Caco-2 (cell line): ENCODE measurements around the gene SLC30A4. TPM values are rescaled to one million over a fixed set of nuclear protein-coding genes. Genes with fewer than 3 reads are reported as not detected.

ENCODE experiments used
- BruUV-seq: library from RNA; stranded (reverse); fragments of 400-500 nt; replicated peaks from 2 replicates; lab custom pipeline; 2021; lab: Mats Ljungman, UMichigan
- CTCF ChIA-PET: fragments of 300-600 bp; sonication (Branson Sonifier 250); formaldehyde crosslinking; loops from one replicate; lab custom pipeline; 2022; ENCODE audit warnings: antibody characterized with exemption; lab: Charles Lee
- POLR2A ChIA-PET: fragments of 300-600 bp; sonication (Branson Sonifier 250); formaldehyde crosslinking; loops from one replicate; lab custom pipeline; 2022; ENCODE audit warnings: antibody characterized with exemption; lab: Charles Lee
- DNase-seq, 2 experiments: peaks; one replicate each; pipeline versions ENCODE4 v3.0.0 to v3.0.0-alpha.2; 2020 to 2022
- H3K27me3 ChIP-seq: replicated peaks from 2 replicates; pipeline ENCODE4 v1.6.0; 2011; ENCODE audit warnings: low read length; ENCODE audit not compliant: control insufficient read depth, insufficient read depth
- H3K36me3 ChIP-seq: 2 replicates; pipeline ENCODE4 v1.5.1; 2011; ENCODE audit warnings: low read length; ENCODE audit not compliant: control insufficient read depth, insufficient read depth
- H3K4me1 ChIP-seq: fragments of 250-450 bp; sonication (Bioruptor Pico); 2 replicates; pipeline ENCODE4 v1.5.1; 2020; ENCODE audit warnings: mild to moderate bottlenecking
- H3K4me3 ChIP-seq: 2 replicates; pipeline ENCODE4 v1.5.1; 2011; ENCODE audit warnings: low read depth, mild to moderate bottlenecking, control low read depth, low read length
- H3K9me3 ChIP-seq: fragments of 250-450 bp; sonication (Bioruptor Pico); 2 replicates; pipeline ENCODE4 v1.5.1; 2020; ENCODE audit warnings: mild to moderate bottlenecking, moderate library complexity
- H3K27ac Mint-ChIP-seq: one replicate; pipeline ENCODE4 v1.8.0; 2022; ENCODE audit warnings: mixed read lengths; ENCODE audit not compliant: unreplicated experiment
- H3K27me3 Mint-ChIP-seq: one replicate; pipeline ENCODE4 v1.8.0; 2022; ENCODE audit warnings: mixed read lengths; ENCODE audit not compliant: insufficient read depth, unreplicated experiment
- H3K36me3 Mint-ChIP-seq: one replicate; pipeline ENCODE4 v1.8.0; 2022; ENCODE audit warnings: mild to moderate bottlenecking, mixed read lengths; ENCODE audit not compliant: insufficient read depth, unreplicated experiment
- H3K4me1 Mint-ChIP-seq: one replicate; pipeline ENCODE4 v1.8.0; 2022; ENCODE audit warnings: low read depth, mixed read lengths; ENCODE audit not compliant: unreplicated experiment
- H3K4me3 Mint-ChIP-seq: one replicate; pipeline ENCODE4 v1.8.0; 2022; ENCODE audit warnings: mild to moderate bottlenecking, moderate library complexity, mixed read lengths; ENCODE audit not compliant: unreplicated experiment
- H3K9me3 Mint-ChIP-seq: one replicate; pipeline ENCODE4 v1.8.0; 2022; ENCODE audit warnings: mixed read lengths; ENCODE audit not compliant: unreplicated experiment
- intact Hi-C: fragments of 100-400 bp; cut with micrococcal nuclease; formaldehyde crosslinking; loops from one replicate; pipeline ENCODE4 v1.10.0; 2022; ENCODE audit not compliant: unreplicated experiment
- total RNA-seq: library from RNA; stranded (reverse); gene quantifications from 2 replicates; pipeline ENCODE4 v1.2.3, GENCODE V29; 2022
- TF ChIP-seq, protein P1 (sequence below), 2 experiments: fragments of 200-600 bp in 1 of 2; IDR thresholded peaks; 1 replicate in 1 of 2; 2 replicates in 1 of 2; pipeline versions ENCODE4 v1.5.1 to v1.8.0; 2011 to 2022; ENCODE audit warnings: antibody characterized with exemption in 1 of 2, control low read depth in 1 of 2, inconsistent platforms in 1 of 2, low read depth in 1 of 2, low read length in 1 of 2, mild to moderate bottlenecking in 1 of 2, moderate library complexity in 1 of 2; ENCODE audit not compliant: insufficient read depth in 1 of 2, severe bottlenecking in 1 of 2, unreplicated experiment in 1 of 2

SLC30A4 gene
- total RNA-seq, 1 experiment from 2014 or later = 0.61 TPM

DNA sequence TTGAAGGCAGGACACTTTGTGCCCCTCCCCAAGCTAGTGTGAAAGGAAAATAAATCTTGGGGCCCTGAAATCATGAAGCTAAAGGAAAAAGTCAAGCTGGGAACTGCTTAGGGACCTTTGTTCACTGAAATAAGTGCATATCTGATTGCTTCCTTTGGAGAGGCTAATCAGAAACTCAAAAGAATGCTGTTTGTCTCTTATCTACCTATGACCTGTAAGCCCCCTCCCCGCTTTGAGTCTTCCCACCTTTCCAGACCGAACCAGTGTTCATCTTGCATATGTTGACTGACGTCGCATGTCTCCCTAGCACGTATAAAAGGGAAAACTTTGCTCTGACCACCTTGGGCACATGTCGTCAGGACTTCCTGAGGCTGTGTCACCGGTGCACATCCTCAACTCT lies 53.1 kb downstream of the SLC30A4 start:
- intact Hi-C loops = no loop called here
- Mint-ChIP-seq H3K4me1 (peaks cover 29% of the 10 kb centered on the region), H3K27me3 (no peaks in the 10 kb centered on the region), H3K4me3 (no peak overlapping the region), H3K9me3 (peaks cover 3% of the 10 kb centered on the region), H3K27ac (no peak overlapping the region), H3K36me3 (no peaks in the 10 kb centered on the region)
- BruUV-seq = no TSS peak
- DNase-seq = no peak
- CTCF ChIA-PET = no interaction called here
- Histone ChIP-seq H3K4me3 (no peak overlapping the region), H3K4me1 (peaks cover 36% of the 10 kb centered on the region), H3K9me3 (no peaks in the 10 kb centered on the region), H3K36me3 (no peaks in the 10 kb centered on the region), H3K27me3 (no peaks in the 10 kb centered on the region)
- POLR2A ChIA-PET = no interaction called here
- TF ChIP-seq, protein P1, sequence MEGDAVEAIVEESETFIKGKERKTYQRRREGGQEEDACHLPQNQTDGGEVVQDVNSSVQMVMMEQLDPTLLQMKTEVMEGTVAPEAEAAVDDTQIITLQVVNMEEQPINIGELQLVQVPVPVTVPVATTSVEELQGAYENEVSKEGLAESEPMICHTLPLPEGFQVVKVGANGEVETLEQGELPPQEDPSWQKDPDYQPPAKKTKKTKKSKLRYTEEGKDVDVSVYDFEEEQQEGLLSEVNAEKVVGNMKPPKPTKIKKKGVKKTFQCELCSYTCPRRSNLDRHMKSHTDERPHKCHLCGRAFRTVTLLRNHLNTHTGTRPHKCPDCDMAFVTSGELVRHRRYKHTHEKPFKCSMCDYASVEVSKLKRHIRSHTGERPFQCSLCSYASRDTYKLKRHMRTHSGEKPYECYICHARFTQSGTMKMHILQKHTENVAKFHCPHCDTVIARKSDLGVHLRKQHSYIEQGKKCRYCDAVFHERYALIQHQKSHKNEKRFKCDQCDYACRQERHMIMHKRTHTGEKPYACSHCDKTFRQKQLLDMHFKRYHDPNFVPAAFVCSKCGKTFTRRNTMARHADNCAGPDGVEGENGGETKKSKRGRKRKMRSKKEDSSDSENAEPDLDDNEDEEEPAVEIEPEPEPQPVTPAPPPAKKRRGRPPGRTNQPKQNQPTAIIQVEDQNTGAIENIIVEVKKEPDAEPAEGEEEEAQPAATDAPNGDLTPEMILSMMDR (IDR thresholded peaks at IDR 0.05; ENCODE audit: insufficient read depth in 1 of 2, low read depth in 1 of 2, low read length in 1 of 2, severe bottlenecking in 1 of 2, unreplicated experiment in 1 of 2) = no peak

DNA sequence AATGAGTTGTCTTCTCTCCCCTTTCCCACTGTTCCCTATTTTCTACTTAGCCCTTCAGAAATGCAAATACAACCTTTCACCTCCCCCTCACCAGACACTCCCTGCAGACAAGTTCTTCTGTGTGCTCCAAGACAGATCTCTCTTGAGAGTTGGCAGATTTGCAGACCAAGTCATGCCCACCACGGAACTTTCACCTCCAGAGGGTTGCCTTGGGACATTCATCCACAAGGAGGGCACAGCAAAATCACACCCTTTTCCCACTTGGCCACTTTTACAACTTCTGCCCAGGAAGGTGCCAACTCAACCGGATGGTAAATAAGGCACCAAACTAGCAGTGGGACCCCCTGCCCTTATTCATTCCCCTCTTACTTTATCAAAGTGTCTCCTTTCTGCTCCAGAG lies 53.5 kb downstream of the SLC30A4 start:
- H3K4me3 Mint-ChIP-seq = no peak overlapping the region
- ChIA-PET POLR2A (no interaction called here), CTCF (no interaction called here)
- no TSS peak for BruUV-seq
- H3K36me3 ChIP-seq = no peaks in the 10 kb centered on the region
- peaks cover 29% of the 10 kb centered on the region for H3K4me1 Mint-ChIP-seq
- H3K9me3 Mint-ChIP-seq = peaks cover 7% of the 10 kb centered on the region
- H3K27me3 Mint-ChIP-seq = no peaks in the 10 kb centered on the region
- peaks cover 36% of the 10 kb centered on the region for H3K4me1 ChIP-seq
- no peak overlapping the region for H3K27ac Mint-ChIP-seq
- no peaks in the 10 kb centered on the region for H3K27me3 ChIP-seq
- H3K36me3 Mint-ChIP-seq = no peaks in the 10 kb centered on the region
- no peak for DNase-seq
- TF ChIP-seq, protein P1 (IDR thresholded peaks at IDR 0.05; ENCODE audit: insufficient read depth in 1 of 2, low read depth in 1 of 2, low read length in 1 of 2, severe bottlenecking in 1 of 2, unreplicated experiment in 1 of 2) = no peak
- H3K9me3 ChIP-seq = no peaks in the 10 kb centered on the region
- intact Hi-C loops = no loop called here
- no peak overlapping the region for H3K4me3 ChIP-seq

DNA sequence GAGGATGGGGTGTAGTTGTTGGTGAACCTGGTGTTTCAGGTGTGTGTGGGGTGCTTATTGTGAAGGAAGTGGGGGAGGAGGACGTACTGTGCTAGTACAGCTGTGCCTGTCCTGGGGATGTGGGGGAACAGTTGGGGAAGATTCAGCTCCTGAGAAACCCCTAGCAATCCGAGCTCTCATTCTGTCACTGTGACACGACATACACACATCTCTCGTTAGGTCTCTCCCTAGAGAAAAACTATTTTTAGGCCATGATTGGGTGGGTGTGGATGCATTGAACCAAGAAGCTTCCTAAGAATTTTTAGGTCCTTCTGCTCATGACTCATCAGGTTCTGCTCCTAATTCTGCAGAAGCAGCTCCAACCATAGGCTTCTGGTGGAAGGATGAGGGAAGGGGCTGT lies 54.3 kb downstream of the SLC30A4 start:
- TF ChIP-seq, protein P1 (IDR thresholded peaks at IDR 0.05; ENCODE audit: insufficient read depth in 1 of 2, low read depth in 1 of 2, low read length in 1 of 2, severe bottlenecking in 1 of 2, unreplicated experiment in 1 of 2) = no peak
- Histone ChIP-seq H3K9me3 (no peaks in the 10 kb centered on the region), H3K4me3 (no peak overlapping the region), H3K36me3 (no peaks in the 10 kb centered on the region), H3K27me3 (no peaks in the 10 kb centered on the region), H3K4me1 (peaks cover 33% of the 10 kb centered on the region)
- Mint-ChIP-seq H3K27ac (no peak overlapping the region), H3K36me3 (no peaks in the 10 kb centered on the region), H3K4me3 (no peak overlapping the region), H3K27me3 (no peaks in the 10 kb centered on the region), H3K4me1 (peaks cover 28% of the 10 kb centered on the region), H3K9me3 (peaks cover 9% of the 10 kb centered on the region)
- ChIA-PET POLR2A (no interaction called here), CTCF (no interaction called here)
- BruUV-seq = no TSS peak
- DNase-seq = no peak
- intact Hi-C loops = no loop called here
